ENCODE measurements around the gene GABRG3. TPM values are rescaled to one million over a fixed set of nuclear protein-coding genes. Genes with fewer than 3 reads are reported as not detected.

Gene GABRG3
- total and polyA plus RNA-seq, 2 of the 4 experiments (the other 2 are of a cell fraction): not detected

- Histone ChIP-seq H3K27me3 (ENCODE audit: control insufficient read depth, insufficient read depth, low read length) (no peaks in the 10 kb centered on the region), H3K4me1 (ENCODE audit: control insufficient read depth, insufficient read depth, low read length) (no peaks in the 10 kb centered on the region), H2BK20ac (ENCODE audit: low read depth, low read length) (no peak overlapping the region), H3K56ac (ENCODE audit: extremely low read depth, insufficient read depth, low read length) (no peak overlapping the region), H3K4me2 (ENCODE audit: low read depth, low read length) (no peak overlapping the region), H2BK15ac (ENCODE audit: low read depth, low read length) (no peak overlapping the region), H3K79me1 (ENCODE audit: low read depth in 1 of 2, low read length in 2 of 2) (no peaks in the 10 kb centered on the region), H4K5ac (ENCODE audit: low read depth, low read length) (no peak overlapping the region), H3K14ac (replicated peaks; ENCODE audit: low read depth, low read length) (no peak overlapping the region), H3K36me3 (ENCODE audit: control insufficient read depth, insufficient read depth, low read length) (no peaks in the 10 kb centered on the region), H2AK5ac (ENCODE audit: low read depth, low read length) (no peak overlapping the region), H3K9ac (ENCODE audit: low read depth, low read length) (no peak overlapping the region), H3K9me1 (ENCODE audit: insufficient read depth, low read length) (no peaks in the 10 kb centered on the region), H3K23ac (ENCODE audit: low read depth, low read length) (no peak overlapping the region), H3K27ac (ENCODE audit: insufficient read depth, low read length) (no peak overlapping the region), H2AFZ (replicated peaks; ENCODE audit: low read length, poor library complexity) (no peak overlapping the region), H3K9me3 (ENCODE audit: control insufficient read depth, insufficient read depth, low read length) (0 out of 2 replicates have a peak, but pooled peaks cover 2% of the 10 kb centered on the region), H3K18ac (ENCODE audit: low read depth, low read length) (no peak overlapping the region), H2AK9ac (replicated peaks; ENCODE audit: low read depth, low read length, poor library complexity) (no peak overlapping the region), H2BK5ac (ENCODE audit: low read depth, low read length, poor library complexity, severe bottlenecking) (no peak overlapping the region), H4K8ac (ENCODE audit: low read depth in 2 of 2, low read length in 2 of 2) (no peak overlapping the region), H2BK120ac (ENCODE audit: low read depth, low read length) (no peak overlapping the region), H4K20me1 (ENCODE audit: insufficient read depth, low read length) (no peaks in the 10 kb centered on the region), H3K4ac (ENCODE audit: low read depth, low read length) (no peak overlapping the region), H3K4me3 (ENCODE audit: insufficient read depth, low read depth, low read length) (no peak overlapping the region), H4K91ac (ENCODE audit: insufficient read depth, low read depth, low read length) (no peak overlapping the region)
- DNase-seq (no peak), ATAC-seq (ENCODE audit: low read depth) (no peak)
- ChIA-PET CTCF (interaction anchor here (1.2 kb wide), 1 partner anchor 14 kb away, joined by 3 read pairs; no protein-coding TSS in a partner anchor), POLR2A (ENCODE audit: unreplicated experiment) (no interaction called here)
- intact Hi-C loops (cut with micrococcal nuclease) (no loop called here), in situ Hi-C loops (cut with MboI; ENCODE audit: low sequenced_read_pairs) (no loop called here), dilution Hi-C loops (cut with HindIII; ENCODE audit: low sequenced_read_pairs, unreplicated experiment) (no loop called here)
- BruUV-seq (replicated peaks): no TSS peak
- no peak for TF ChIP-seq SMC3 (IDR thresholded peaks at IDR 0.05; ENCODE audit: low read depth, low read length)
- no peak for TF ChIP-seq MXI1 (IDR thresholded peaks at IDR 0.05; ENCODE audit: borderline replicate concordance, low read depth, low read length)
- TF ChIP-seq RCOR1 (IDR thresholded peaks at IDR 0.05; ENCODE audit: insufficient replicate concordance, low read length): no peak
- WGBS, 2 experiments (ENCODE audit: extremely low coverage in 2 of 2, insufficient read length in 1 of 2): no CpG with 5 or more reads among the region's 2 CpGs
These were observed 425.5 kb downstream of the GABRG3 start for GRCh38 chr15:27396521-27396920.

All from IMR-90 (cell line).